Left colon (tissue), 2 donors: ENCODE results near the gene GPN1. TPM values are rescaled to one million over a fixed set of nuclear protein-coding genes. Genes with fewer than 3 reads are reported as not detected.
"Not testable (repeated sequence)": the region's sequence is repeated elsewhere in the genome, so short reads cannot be mapped to it uniquely, and the experiment has no call there.

ENCODE experiments used
- ATAC-seq: fragments of 200-7000 bp; cut with Tn5 transposase; one replicate; pipeline ENCODE4 v1.9.1; 2020; ENCODE audit warnings: mild to moderate bottlenecking, moderate library complexity
- DNase-seq, 2 donors: peaks; one replicate each; pipeline ENCODE4 v3.0.0-alpha.2; 2020
- intact Hi-C, 2 donors: fragments of 100-400 bp; cut with DNase I in 1 of 2; cut with micrococcal nuclease in 1 of 2; formaldehyde crosslinking; loops; one replicate each; pipeline versions ENCODE4 v1.11.2 to v1.14.0; 2022; cut with DNase I, micrococcal nuclease
- total RNA-seq, 2 donors: library from RNA; stranded (reverse); fragmentation: NEBNext Ultra II Directional; extraction: Animal tissue kit (Norgen Biotek cat#: 25700); gene quantifications; one replicate each; pipeline ENCODE4 v1.2.1, GENCODE V29; 2021
- donor health status: DM: no; HTN: no; CAD: no.
- donor health status: DM: yes; HTN: yes; CAD: no.

GPN1 gene
- total RNA-seq, 2 donors from 2014 or later, result 20.7 to 24.2 TPM

DNA sequence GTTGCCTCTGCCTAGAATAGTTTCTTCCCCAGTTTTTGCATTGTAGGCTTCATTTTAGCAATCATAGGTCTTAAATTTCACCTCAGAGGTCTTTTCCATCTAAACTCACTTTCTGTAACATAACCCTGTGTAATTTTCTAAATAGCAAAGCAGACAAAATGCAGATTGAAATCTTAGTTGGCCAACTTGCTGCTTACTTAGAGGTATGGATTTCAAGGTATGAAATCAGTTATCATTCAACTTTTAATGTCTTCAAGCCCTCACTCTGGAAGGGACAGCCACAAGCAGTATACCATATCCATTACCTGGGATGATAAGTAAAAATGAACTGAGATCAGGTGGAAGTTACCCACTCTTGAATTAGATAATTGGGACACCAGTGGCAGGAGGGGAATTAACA is 3.9 kb upstream of the GPN1 start:
- no peak for DNase-seq
- intact Hi-C loops, result no loop called here
- ATAC-seq, result no peak

DNA sequence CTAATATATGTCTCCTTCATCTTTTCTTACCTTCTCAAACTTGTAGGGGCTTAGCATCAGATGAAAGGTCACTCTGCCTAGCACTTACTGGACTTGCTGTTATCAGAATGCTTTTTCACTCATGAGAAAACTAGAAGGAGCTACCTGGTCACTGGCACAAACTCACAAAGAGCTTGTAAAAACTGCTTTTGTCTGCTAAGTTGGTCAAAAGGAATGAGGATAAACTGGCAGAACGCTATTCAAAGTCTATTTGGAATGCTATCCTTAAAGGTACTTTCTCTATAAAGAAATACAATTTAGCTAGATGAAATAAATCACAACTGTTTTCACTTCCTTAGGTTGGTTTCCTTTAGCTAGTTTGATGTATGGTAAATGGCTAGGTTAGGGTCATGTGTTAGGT is 2.5 kb upstream of the GPN1 start:
- ATAC-seq, intact Hi-C loops, DNase-seq: not testable (repeated sequence)

DNA sequence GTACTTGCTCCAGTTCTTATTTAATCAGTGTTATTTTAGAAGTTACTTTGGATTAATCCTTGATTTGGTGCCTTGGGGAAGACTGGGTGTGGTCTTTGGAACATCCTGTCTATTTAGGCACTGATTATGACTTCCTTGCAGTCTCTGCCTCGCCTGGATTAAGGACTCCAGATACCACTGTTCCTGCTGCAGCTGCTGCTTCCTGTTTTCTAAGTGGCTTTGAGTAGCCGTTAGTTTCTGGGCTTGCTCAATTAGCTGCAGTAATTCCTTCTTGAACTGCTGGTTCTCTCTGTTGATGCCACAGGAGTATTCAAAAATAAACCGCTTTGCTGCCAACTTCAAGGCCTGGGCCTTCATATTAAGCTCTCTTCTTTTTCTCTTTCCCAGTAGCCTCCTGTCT is 1.9 kb upstream of the GPN1 start:
- ATAC-seq, DNase-seq, intact Hi-C loops: not testable (repeated sequence)

DNA sequence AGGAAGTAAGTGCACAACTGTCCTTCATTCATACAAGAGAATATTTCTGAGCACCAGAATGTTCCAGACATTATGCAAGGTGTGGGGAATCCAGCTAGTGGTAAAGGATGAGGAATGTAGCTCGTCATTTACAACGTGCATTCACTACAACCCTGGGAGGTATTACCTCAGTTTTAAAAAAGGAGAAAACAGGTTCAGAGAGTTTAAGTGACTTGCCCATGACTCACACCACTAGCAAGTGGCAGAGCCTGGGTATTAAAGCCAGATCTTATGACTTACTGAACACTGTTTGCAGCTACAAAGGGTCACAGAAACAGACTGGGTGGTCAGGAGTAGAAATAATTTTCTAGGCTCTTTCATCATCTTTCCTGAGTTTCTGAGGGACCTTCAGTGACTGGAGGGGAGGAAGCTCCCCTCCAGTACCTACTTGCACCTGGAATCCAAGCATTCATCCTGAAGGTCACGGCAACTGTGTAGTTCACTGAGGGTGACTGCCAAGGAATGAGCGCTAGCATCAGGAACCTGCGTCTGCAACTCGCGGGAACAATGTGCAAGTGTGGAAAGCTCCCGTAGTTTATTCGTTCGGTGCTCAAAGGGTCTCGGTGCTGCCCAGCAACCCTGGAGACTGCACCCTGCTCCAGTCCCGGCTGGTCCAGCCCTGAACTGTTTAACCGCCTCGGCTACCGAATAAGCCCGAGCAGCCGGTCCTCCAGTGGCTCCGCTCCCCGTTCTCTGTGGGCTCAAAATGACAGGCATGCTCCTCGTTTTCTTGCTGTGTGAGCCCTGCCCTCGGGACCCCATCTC is 685 bp upstream of the GPN1 start:
- DNase-seq, result no peak
- intact Hi-C loops, result no loop called here
- ATAC-seq, result peak; percentile 58

GRCh38 chr2:27630257-27630656 is 1.4 kb downstream of the GPN1 start:
- ATAC-seq, DNase-seq, intact Hi-C loops: not testable (repeated sequence)

GRCh38 chr2:27634291-27634690 is 5.4 kb downstream of the GPN1 start:
- no peak for ATAC-seq
- DNase-seq, result no peak
- intact Hi-C loops, result no loop called here

- ATAC-seq (no peak), DNase-seq (no peak)
- intact Hi-C loops, result no loop called here
These were observed 7.9 kb downstream of the GPN1 start for GRCh38 chr2:27636766-27637165.

- DNase-seq (no peak), ATAC-seq (no peak)
- intact Hi-C loops, result no loop called here
These were observed 9.3 kb downstream of the GPN1 start for GRCh38 chr2:27638037-27638637.

DNA sequence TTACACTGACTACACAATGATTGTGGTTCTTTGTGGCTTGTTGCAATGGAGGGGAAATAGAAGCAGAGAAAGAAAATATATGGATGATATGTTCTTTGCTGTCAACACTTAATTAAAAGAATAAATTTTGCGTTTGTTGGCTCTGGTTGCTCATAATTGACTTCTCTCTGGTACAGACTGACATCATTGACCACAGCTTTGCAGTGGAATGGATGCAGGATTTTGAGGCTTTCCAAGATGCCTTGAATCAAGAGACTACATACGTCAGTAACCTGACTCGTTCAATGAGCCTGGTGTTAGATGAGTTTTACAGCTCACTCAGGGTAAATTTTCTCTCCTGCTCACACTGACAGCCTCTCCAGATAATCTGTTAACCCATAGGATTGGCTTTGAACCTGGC is 9.9 kb downstream of the GPN1 start:
- ATAC-seq, result no peak

DNA sequence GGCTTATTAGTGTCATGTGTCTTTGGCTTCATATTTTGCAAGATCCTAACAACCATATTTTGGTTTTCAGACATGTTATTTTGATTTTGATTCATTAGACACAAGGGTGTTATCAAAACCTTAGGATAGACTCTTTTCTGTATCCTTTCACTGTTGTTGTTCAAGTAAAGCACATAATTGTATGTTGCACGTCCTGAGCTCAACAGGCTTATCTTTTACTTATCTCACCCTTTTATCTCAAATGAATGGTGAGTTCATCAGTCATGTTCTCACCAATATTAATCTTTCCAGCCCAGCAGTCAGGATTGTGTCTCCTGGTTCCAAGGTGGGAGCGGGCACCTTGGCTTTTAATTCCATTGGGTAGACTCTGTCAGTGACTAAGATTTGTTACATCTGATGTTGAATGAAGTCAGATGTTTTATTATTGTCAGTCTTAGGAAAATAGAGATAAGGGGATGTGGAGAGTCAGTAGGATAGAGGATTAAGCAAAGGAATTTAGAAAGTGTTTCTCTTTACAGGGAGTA is 11.9 kb downstream of the GPN1 start:
- ATAC-seq (no peak), DNase-seq (no peak)
- intact Hi-C loops, result no loop called here

More for the DNA sequence above, 9.9 kb downstream of the GPN1 start:
- no peak for DNase-seq
- intact Hi-C loops, result no loop called here

GRCh38 chr2:27645197-27645596 is 16.3 kb downstream of the GPN1 start:
- ATAC-seq, result no peak
- no peak for DNase-seq
- intact Hi-C loops, result no loop called here

- ATAC-seq, result no peak
- intact Hi-C loops, result no loop called here
- no peak for DNase-seq
These were observed 18.4 kb downstream of the GPN1 start for GRCh38 chr2:27647289-27647688.

- ATAC-seq (no peak), DNase-seq (no peak)
- intact Hi-C loops, result no loop called here
These were observed 18.9 kb downstream of the GPN1 start for GRCh38 chr2:27647737-27648136.

DNA sequence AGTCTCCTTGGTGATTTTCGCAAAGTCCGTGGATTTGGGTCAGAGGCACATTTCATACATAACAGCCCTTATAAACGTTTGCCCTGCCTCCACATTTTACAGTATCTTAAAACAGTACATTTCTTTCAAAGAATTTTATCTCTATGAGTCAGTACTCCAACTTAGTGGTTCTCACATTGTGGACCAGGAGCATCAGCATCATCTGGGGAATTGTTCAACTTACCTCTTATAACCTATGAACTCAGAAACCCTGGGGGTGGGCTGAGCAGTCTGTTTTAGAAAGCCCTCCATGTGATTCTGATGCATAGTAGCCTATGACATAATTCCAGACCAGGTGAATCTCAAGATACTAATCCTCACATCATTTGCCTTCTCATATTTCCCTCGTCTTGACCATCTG is 22.2 kb downstream of the GPN1 start:
- ATAC-seq (no peak), DNase-seq (no peak)
- intact Hi-C loops, result no loop called here

DNA sequence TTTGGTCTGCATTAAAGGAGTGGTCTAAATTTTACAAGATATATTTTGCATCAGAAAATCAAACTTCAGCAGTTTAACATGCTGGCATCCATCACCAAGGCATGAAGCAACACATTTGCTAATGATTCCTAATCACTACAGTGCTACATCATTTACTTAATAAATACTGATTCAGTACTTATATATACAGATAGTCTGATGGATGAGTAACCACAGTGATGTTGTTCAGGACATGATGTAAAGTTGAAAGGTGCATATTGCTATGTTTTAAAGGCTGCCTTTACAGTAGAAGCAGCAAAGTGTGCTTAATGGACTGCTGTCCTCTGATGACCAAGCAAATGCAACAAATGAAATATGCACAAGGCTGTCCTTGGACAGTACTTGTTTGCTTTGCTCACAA is 23.5 kb downstream of the GPN1 start:
- intact Hi-C loops, result no loop called here
- DNase-seq (no peak), ATAC-seq (no peak)

DNA sequence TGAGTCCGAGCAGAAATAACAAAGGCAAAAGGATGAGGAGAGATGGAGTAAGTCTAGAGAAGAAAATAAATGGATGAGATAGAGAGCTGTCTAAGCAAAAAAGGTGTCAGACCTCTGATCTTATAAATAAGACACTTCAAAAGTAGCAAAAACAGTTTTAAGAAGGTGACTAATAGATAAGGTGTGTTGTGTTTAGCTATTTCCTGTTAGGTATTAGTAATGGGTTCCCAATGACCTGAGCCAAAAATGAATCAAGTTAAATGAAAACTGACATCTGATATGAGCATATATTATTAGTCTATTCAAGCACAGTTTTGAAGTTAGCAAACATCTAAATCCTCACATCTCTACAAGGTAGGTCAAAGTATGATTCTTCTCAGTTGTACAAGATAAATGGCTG is 23.9 kb downstream of the GPN1 start:
- no peak for DNase-seq
- no peak for ATAC-seq
- intact Hi-C loops, result no loop called here

DNA sequence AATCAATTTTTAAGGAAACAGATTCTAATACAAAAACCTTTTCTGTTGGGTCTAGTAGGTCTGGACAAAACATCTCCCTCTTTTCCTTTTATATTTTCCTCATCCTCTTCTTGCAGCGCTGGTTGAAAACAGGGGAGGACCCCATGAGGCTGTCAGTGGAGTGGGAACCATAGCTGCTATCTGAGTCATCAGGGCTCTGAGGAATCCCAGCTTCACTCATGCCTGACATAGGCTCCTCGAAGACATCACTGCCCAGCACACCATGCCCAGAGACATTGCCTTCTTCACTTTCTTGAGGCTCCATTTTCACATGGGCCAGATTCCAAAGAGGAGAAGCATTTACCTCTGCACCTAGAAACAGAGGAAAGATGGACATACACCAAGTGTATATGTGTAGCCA is 24.5 kb downstream of the GPN1 start:
- intact Hi-C loops, result no loop called here
- no peak for DNase-seq
- ATAC-seq, result no peak

DNA sequence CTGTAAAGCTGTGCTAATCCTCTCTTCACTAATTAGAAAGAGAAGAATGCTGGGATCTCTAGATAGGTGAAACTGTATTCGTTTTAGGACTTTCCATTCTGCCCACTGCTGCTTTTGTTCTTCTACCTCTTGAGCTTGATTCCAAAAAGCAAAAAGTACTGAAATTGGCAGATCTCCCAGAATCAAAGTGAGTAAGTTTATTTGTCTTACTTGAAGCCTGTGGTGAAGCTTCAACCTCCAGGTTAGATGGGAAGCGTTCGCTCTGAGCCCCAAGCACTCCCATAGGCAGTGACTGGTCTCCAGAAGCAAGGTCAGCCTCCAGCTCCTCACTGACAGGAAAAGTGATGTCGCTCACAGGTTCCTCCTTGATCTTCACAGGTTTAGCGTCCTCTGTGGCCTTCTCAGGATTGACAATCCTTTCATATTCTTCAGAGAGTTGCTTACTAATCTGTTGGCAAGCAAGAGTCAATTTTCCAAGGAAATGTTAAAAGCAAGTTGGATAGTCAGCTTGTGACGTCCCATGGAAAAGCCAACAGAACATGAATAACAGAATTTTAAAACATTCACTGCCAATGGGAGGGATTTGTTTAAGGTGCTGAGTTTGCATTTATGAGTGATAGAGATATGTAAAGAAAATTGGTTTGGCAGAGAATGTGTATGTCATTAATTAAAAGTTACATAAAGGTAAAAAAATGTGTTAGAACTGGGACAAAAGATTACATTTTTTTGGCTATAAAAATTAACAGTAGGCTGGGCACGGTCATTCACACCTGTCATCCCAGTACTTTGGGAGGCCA is 26.5 kb downstream of the GPN1 start:
- no peak for ATAC-seq
- no peak for DNase-seq
- intact Hi-C loops, result no loop called here

- intact Hi-C loops, result no loop called here
- no peak for ATAC-seq
- no peak for DNase-seq
These were observed 32.5 kb downstream of the GPN1 start for GRCh38 chr2:27661371-27661770.
